Measurements from ENCODE around the gene RNU1-3. TPM values are rescaled to one million over a fixed set of nuclear protein-coding genes. Genes with fewer than 3 reads are reported as not detected.
"Not testable (repeated sequence)": the region's sequence is repeated elsewhere in the genome, so short reads cannot be mapped to it uniquely, and the experiment has no call there.

The RNU1-3 gene
- total RNA-seq, 4 donors from 2014 or later = under 0.01 TPM; not detected in 1

GRCh38 chr1:16625497-16626408 is 41.0 kb downstream of the RNU1-3 start:
- no peak overlapping the region for H3K4me3 ChIP-seq (ENCODE audit: low read depth, poor library complexity, severe bottlenecking)
- intact Hi-C loops (cut with DNase I; ENCODE audit: low total_unique reads) = no loop called here
- DNase-seq (ENCODE audit: low spot score in 2 of 2) = peak in 1 of 2 donors; percentile 93
- no peak for TF ChIP-seq POLR2A (IDR thresholded peaks at IDR 0.05)
- TF ChIP-seq CTCF (IDR thresholded peaks at IDR 0.05) = no peak
- WGBS, 2 donors = 89 to 90% methylated on average over 25 of the region's 25 CpGs

- 52 to 62% methylated on average over 27 of the region's 27 CpGs for WGBS, 2 donors
Observed at GRCh38 chr1:16623812-16624719, 42.7 kb downstream of the RNU1-3 start.

GRCh38 chr1:16623337-16623736 is 43.4 kb downstream of the RNU1-3 start:
- 57 to 66% methylated on average over 7 of the region's 7 CpGs for WGBS, 2 donors
- peak in 1 of 2 donors; percentile 93 for DNase-seq (ENCODE audit: low spot score in 2 of 2)
- intact Hi-C loops (cut with DNase I; ENCODE audit: low total_unique reads); H3K4me3 ChIP-seq (ENCODE audit: low read depth, poor library complexity, severe bottlenecking): not testable (repeated sequence)

More at GRCh38 chr1:16623812-16624719, 42.7 kb downstream of the RNU1-3 start:
- H3K4me3 ChIP-seq (ENCODE audit: low read depth, poor library complexity, severe bottlenecking); intact Hi-C loops (cut with DNase I; ENCODE audit: low total_unique reads): not testable (repeated sequence)
- peak in 1 of 2 donors; percentile 95 for DNase-seq (ENCODE audit: low spot score in 2 of 2)

GRCh38 chr1:16621681-16622315 is 45.0 kb downstream of the RNU1-3 start:
- H3K4me3 ChIP-seq (ENCODE audit: low read depth, poor library complexity, severe bottlenecking); intact Hi-C loops (cut with DNase I; ENCODE audit: low total_unique reads): not testable (repeated sequence)
- peak in 1 of 2 donors; percentile 91 for DNase-seq (ENCODE audit: low spot score in 2 of 2)
- 91 to 95% methylated on average over 9 of the region's 9 CpGs for WGBS, 2 donors

GRCh38 chr1:16621300-16621658 is 45.5 kb downstream of the RNU1-3 start:
- no peak for TF ChIP-seq CTCF (IDR thresholded peaks at IDR 0.05)
- no peak for TF ChIP-seq POLR2A (IDR thresholded peaks at IDR 0.05)
- H3K4me3 ChIP-seq (ENCODE audit: low read depth, poor library complexity, severe bottlenecking) = no peak overlapping the region
- DNase-seq (ENCODE audit: low spot score in 2 of 2) = no peak
- WGBS, 2 donors = 96 to 98% methylated on average over 2 of the region's 2 CpGs
- intact Hi-C loops (cut with DNase I; ENCODE audit: low total_unique reads) = no loop called here

- 86 to 89% methylated on average over 21 of the region's 21 CpGs for WGBS, 2 donors
- DNase-seq (ENCODE audit: low spot score in 2 of 2) = peak in 1 of 2 donors; percentile 90
- intact Hi-C loops (cut with DNase I; ENCODE audit: low total_unique reads) = loop anchor here (10.0 kb wide), 1 partner anchor 305 kb away; the partner anchor contains the start of gene CROCC
- not testable (repeated sequence) for H3K4me3 ChIP-seq (ENCODE audit: low read depth, poor library complexity, severe bottlenecking)
Observed at GRCh38 chr1:16619803-16620501, 46.8 kb downstream of the RNU1-3 start.

- intact Hi-C loops (cut with DNase I; ENCODE audit: low total_unique reads) = loop anchor here (10.0 kb wide), 1 partner anchor 306 kb away; the partner anchor contains the start of gene CROCC
- peak in 1 of 2 donors; percentile 92 for DNase-seq (ENCODE audit: low spot score in 2 of 2)
- WGBS, 2 donors = 80 to 82% methylated on average over 15 of the region's 15 CpGs
- TF ChIP-seq CTCF (IDR thresholded peaks at IDR 0.05) = no peak
- no peak for TF ChIP-seq POLR2A (IDR thresholded peaks at IDR 0.05)
- no peak overlapping the region for H3K4me3 ChIP-seq (ENCODE audit: low read depth, poor library complexity, severe bottlenecking)
Observed at GRCh38 chr1:16618719-16619118, 48.0 kb downstream of the RNU1-3 start.

All from lower leg skin (tissue), 4 donors.